ENCODE measurements around the gene RIOK1. TPM values are rescaled to one million over a fixed set of nuclear protein-coding genes. Genes with fewer than 3 reads are reported as not detected.

RIOK1 gene
- total RNA-seq, 1 experiment from 2014 or later = 39.0 TPM

- no peak overlapping the region for H3K9ac ChIP-seq (ENCODE audit: low read length)
- H3K4me1 ChIP-seq (ENCODE audit: control insufficient read depth in 1 of 2, insufficient read depth in 2 of 2, low read length in 2 of 2) = no peaks in the 10 kb centered on the region
- DNase-seq (ENCODE audit: low read depth, low spot score) (no peak), ATAC-seq (no peak)
- H3K27me3 ChIP-seq (ENCODE audit: insufficient read depth, low read length) = no peaks in the 10 kb centered on the region
- H3K9me3 ChIP-seq (ENCODE audit: control insufficient read depth in 1 of 2, insufficient read depth in 1 of 2, low read depth in 1 of 2, low read length in 2 of 2) = no peaks in the 10 kb centered on the region
- CTCF ChIA-PET = no interaction called here
- BruUV-seq (replicated peaks) = no TSS peak
- H3K79me2 ChIP-seq (ENCODE audit: insufficient read depth, low read length) = no peaks in the 10 kb centered on the region
- no peak overlapping the region for H3K27ac ChIP-seq (ENCODE audit: low read depth, low read length)
- no peaks in the 10 kb centered on the region for H4K20me1 ChIP-seq (ENCODE audit: insufficient read depth)
- POLR2A ChIA-PET = no interaction called here
- H3K4me3 ChIP-seq (replicated peaks in 1 of 2; ENCODE audit: low read depth in 1 of 2, low read length in 2 of 2) = no peak overlapping the region
- no peak overlapping the region for H3K4me2 ChIP-seq (ENCODE audit: low read length)
- no peak overlapping the region for H2AFZ ChIP-seq (ENCODE audit: low read depth, low read length, poor library complexity, severe bottlenecking)
- TF ChIP-seq MAX (IDR thresholded peaks at IDR 0.05) (no peak), POLR2A (IDR thresholded peaks at IDR 0.05; ENCODE audit: borderline replicate concordance, extremely low read depth, insufficient read depth, insufficient read length) (no peak), YY1 (IDR thresholded peaks at IDR 0.05; ENCODE audit: extremely low read depth, insufficient replicate concordance, low read depth, low read length) (no peak), FOSL1 (IDR thresholded peaks at IDR 0.05; ENCODE audit: low read depth) (no peak), EZH2phosphoT487 (IDR thresholded peaks at IDR 0.05; ENCODE audit: borderline replicate concordance) (no peak), POLR2AphosphoS5 (IDR thresholded peaks at IDR 0.05; ENCODE audit: low read depth, low read length) (no peak), ATF3 (IDR thresholded peaks at IDR 0.05) (no peak), ZFX (IDR thresholded peaks at IDR 0.05) (no peak), JUND (IDR thresholded peaks at IDR 0.05) (no peak), SIN3A (IDR thresholded peaks at IDR 0.05; ENCODE audit: low read depth) (no peak), EGR1 (IDR thresholded peaks at IDR 0.05; ENCODE audit: low read depth) (no peak), REST (IDR thresholded peaks at IDR 0.05; ENCODE audit: low read depth) (no peak), SP1 (IDR thresholded peaks at IDR 0.05; ENCODE audit: low read depth) (no peak), CEBPB (IDR thresholded peaks at IDR 0.05; ENCODE audit: low read depth) (no peak)
- TF ChIP-seq, protein P1, sequence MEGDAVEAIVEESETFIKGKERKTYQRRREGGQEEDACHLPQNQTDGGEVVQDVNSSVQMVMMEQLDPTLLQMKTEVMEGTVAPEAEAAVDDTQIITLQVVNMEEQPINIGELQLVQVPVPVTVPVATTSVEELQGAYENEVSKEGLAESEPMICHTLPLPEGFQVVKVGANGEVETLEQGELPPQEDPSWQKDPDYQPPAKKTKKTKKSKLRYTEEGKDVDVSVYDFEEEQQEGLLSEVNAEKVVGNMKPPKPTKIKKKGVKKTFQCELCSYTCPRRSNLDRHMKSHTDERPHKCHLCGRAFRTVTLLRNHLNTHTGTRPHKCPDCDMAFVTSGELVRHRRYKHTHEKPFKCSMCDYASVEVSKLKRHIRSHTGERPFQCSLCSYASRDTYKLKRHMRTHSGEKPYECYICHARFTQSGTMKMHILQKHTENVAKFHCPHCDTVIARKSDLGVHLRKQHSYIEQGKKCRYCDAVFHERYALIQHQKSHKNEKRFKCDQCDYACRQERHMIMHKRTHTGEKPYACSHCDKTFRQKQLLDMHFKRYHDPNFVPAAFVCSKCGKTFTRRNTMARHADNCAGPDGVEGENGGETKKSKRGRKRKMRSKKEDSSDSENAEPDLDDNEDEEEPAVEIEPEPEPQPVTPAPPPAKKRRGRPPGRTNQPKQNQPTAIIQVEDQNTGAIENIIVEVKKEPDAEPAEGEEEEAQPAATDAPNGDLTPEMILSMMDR (IDR thresholded peaks at IDR 0.05 in 2 of 3, conservative IDR thresholded peaks at IDR 0.05 in 1 of 3; ENCODE audit: borderline replicate concordance in 1 of 3, insufficient read depth in 1 of 3, low read depth in 2 of 3, low read length in 2 of 3) = no peak
- TF ChIP-seq, protein P2, sequence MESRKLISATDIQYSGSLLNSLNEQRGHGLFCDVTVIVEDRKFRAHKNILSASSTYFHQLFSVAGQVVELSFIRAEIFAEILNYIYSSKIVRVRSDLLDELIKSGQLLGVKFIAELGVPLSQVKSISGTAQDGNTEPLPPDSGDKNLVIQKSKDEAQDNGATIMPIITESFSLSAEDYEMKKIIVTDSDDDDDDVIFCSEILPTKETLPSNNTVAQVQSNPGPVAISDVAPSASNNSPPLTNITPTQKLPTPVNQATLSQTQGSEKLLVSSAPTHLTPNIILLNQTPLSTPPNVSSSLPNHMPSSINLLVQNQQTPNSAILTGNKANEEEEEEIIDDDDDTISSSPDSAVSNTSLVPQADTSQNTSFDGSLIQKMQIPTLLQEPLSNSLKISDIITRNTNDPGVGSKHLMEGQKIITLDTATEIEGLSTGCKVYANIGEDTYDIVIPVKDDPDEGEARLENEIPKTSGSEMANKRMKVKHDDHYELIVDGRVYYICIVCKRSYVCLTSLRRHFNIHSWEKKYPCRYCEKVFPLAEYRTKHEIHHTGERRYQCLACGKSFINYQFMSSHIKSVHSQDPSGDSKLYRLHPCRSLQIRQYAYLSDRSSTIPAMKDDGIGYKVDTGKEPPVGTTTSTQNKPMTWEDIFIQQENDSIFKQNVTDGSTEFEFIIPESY (IDR thresholded peaks at IDR 0.05; ENCODE audit: extremely low read depth, insufficient replicate concordance, low read length) = no peak
- no peaks in the 10 kb centered on the region for H3K36me3 ChIP-seq (ENCODE audit: control insufficient read depth in 1 of 2, insufficient read depth in 2 of 2, low read length in 2 of 2)
- H3K9me2 ChIP-seq (ENCODE audit: insufficient read depth) = no peaks in the 10 kb centered on the region
- intact Hi-C loops (cut with micrococcal nuclease) = no loop called here
- RAD21 ChIA-PET (ENCODE audit: low non-redundant PET in 1 of 2, low total read pairs in 2 of 2, uncharacterized antibody in 2 of 2, unreplicated experiment in 2 of 2) = no interaction called here
Observed at GRCh38 chr6:7451326-7451725, 61.7 kb downstream of the RIOK1 start.
